PC-3 (cell line): ENCODE data around the gene RBBP8. TPM values are rescaled to one million over a fixed set of nuclear protein-coding genes. Genes with fewer than 3 reads are reported as not detected.

Experiments used
- ATAC-seq: fragments of 200-7000 bp; cut with Tn5 transposase; 2 replicates; pipeline ENCODE4 v1.9.1; 2020; ENCODE audit warnings: mild to moderate bottlenecking, moderate library complexity
- BruUV-seq: library from RNA; stranded (reverse); fragments of 400-500 nt; replicated peaks from 2 replicates; lab custom pipeline; 2021; lab: Mats Ljungman, UMichigan
- CTCF ChIA-PET: fragments of 300-600 bp; sonication (Branson Sonifier 250); formaldehyde crosslinking; loops from one replicate; lab custom pipeline; 2022; ENCODE audit warnings: antibody characterized with exemption; lab: Charles Lee
- POLR2A ChIA-PET: fragments of 300-600 bp; sonication (Branson Sonifier 250); formaldehyde crosslinking; loops from one replicate; lab custom pipeline; 2022; ENCODE audit warnings: antibody characterized with exemption; ENCODE audit not compliant: unreplicated experiment; lab: Charles Lee
- DNase-seq: peaks from one replicate; pipeline ENCODE4 v3.0.0-alpha.2; 2015
- H2AFZ ChIP-seq: fragments of 300-600 bp; sonication (generic); 2 replicates; pipeline ENCODE4 v1.6.0; 2016; ENCODE audit warnings: antibody characterized with exemption, low read length
- H3F3A ChIP-seq: fragments of 300-600 bp; sonication (generic); one replicate; pipeline ENCODE4 v1.6.0; 2017; ENCODE audit warnings: antibody characterized with exemption, low read length, control low read depth, mild to moderate bottlenecking; ENCODE audit not compliant: unreplicated experiment
- H3K27ac ChIP-seq: fragments of 300-600 bp; sonication (generic); 2 replicates; pipeline ENCODE4 v1.5.1; 2016; ENCODE audit warnings: mild to moderate bottlenecking, low read length
- H3K27me3 ChIP-seq: fragments of 300-600 bp; sonication (generic); 2 replicates; pipeline ENCODE4 v1.6.1; 2016; ENCODE audit warnings: low read length, mixed read lengths
- H3K36me3 ChIP-seq: fragments of 300-600 bp; sonication (generic); 2 replicates; pipeline ENCODE4 v1.6.1; 2016; ENCODE audit warnings: low read depth, mixed run types, low read length, mixed read lengths
- H3K4me1 ChIP-seq: fragments of 300-600 bp; sonication (generic); 2 replicates; pipeline ENCODE4 v1.5.1; 2016; ENCODE audit warnings: low read length; ENCODE audit not compliant: insufficient read depth
- H3K4me2 ChIP-seq: fragments of 300-600 bp; sonication (generic); 2 replicates; pipeline ENCODE4 v1.6.0; 2016; ENCODE audit warnings: low read length
- H3K4me3 ChIP-seq: fragments of 300-600 bp; sonication (generic); 2 replicates; pipeline ENCODE4 v1.5.1; 2016; ENCODE audit warnings: mild to moderate bottlenecking, low read length, mixed read lengths
- H3K79me2 ChIP-seq: fragments of 300-600 bp; sonication (generic); 2 replicates; pipeline ENCODE4 v1.6.1; 2017; ENCODE audit warnings: low read length, mixed read lengths
- H3K9ac ChIP-seq: fragments of 300-600 bp; sonication (generic); 2 replicates; pipeline ENCODE4 v1.6.0; 2016; ENCODE audit warnings: mild to moderate bottlenecking, low read length
- H3K9me2 ChIP-seq: fragments of 300-600 bp; sonication (generic); replicated peaks from 2 replicates; pipeline ENCODE4 v1.6.1; 2016; ENCODE audit warnings: mixed run types, low read length, mixed read lengths
- H3K9me3 ChIP-seq: fragments of 300-600 bp; sonication (generic); 2 replicates; pipeline ENCODE4 v1.6.1; 2016; ENCODE audit warnings: low read length, mixed read lengths
- H4K20me1 ChIP-seq: fragments of 300-600 bp; sonication (generic); 2 replicates; pipeline ENCODE4 v1.6.1; 2016; ENCODE audit warnings: low read length, mixed read lengths
- CTCF ChIP-seq: fragments of 300-600 bp; sonication (generic); conservative IDR thresholded peaks from 2 replicates; pipeline ENCODE4 v1.5.1; 2017; ENCODE audit warnings: antibody characterized with exemption, low read depth, mild to moderate bottlenecking, low read length
- EZH2 ChIP-seq: fragments of 300-600 bp; sonication (generic); IDR thresholded peaks from one replicate; pipeline ENCODE4 v1.6.1; 2017; ENCODE audit warnings: antibody characterized with exemption, mild to moderate bottlenecking, low read length; ENCODE audit not compliant: unreplicated experiment
- EZH2phosphoT487 ChIP-seq: fragments of 300-600 bp; sonication (generic); IDR thresholded peaks from 2 replicates; pipeline ENCODE4 v1.6.1; 2018; ENCODE audit warnings: mild to moderate bottlenecking, antibody characterized with exemption, low read length, borderline replicate concordance
- intact Hi-C: fragments of 100-400 bp; cut with micrococcal nuclease; formaldehyde crosslinking; loops from 2 replicates; pipeline ENCODE4 v1.9.0; 2023
- total RNA-seq: library from RNA; depleted of rRNA; stranded (reverse); fragments of >200 nt; gene quantifications from 2 replicates; pipeline ENCODE4 v1.2.3, GENCODE V29; 2014

The RBBP8 gene
- total RNA-seq, 1 experiment from 2014 or later: 31.9 TPM

DNA sequence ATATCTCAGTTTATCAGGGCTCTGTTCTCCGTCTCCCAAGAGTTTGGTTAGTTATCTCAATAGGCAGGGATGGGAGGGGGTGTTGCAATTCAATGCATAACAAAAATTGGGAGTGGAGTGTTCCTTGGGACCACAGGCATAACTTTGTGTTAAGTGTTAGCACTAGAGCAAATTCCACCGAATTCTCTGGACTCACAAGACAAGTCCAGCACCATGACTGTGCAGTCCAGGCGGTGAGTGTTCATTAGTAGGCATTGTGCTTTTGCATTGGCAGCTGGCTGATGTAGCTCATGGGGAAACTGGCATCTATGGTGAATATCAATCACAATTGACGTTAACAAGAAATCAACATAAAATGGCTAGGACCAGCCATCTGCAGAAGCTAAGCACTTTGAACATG, 123.2 kb downstream of the RBBP8 start:
- DNase-seq (no peak), ATAC-seq (no peak)
- Histone ChIP-seq H3K9me3 (no peaks in the 10 kb centered on the region), H3K27ac (no peak overlapping the region), H3K79me2 (no peaks in the 10 kb centered on the region), H3F3A (no peaks in the 10 kb centered on the region), H3K4me3 (no peak overlapping the region), H3K36me3 (no peaks in the 10 kb centered on the region), H3K9ac (no peak overlapping the region), H2AFZ (no peak overlapping the region), H3K27me3 (no peaks in the 10 kb centered on the region), H3K4me1 (peaks cover 8% of the 10 kb centered on the region; the same call in 1 of the 2 replicates), H3K9me2 (no peaks in the 10 kb centered on the region), H3K4me2 (no peak overlapping the region), H4K20me1 (no peaks in the 10 kb centered on the region)
- intact Hi-C loops: no loop called here
- POLR2A ChIA-PET: no interaction called here
- no TSS peak for BruUV-seq
- CTCF ChIA-PET: no interaction called here
- TF ChIP-seq CTCF (no peak), EZH2phosphoT487 (no peak), EZH2 (no peak)

DNA sequence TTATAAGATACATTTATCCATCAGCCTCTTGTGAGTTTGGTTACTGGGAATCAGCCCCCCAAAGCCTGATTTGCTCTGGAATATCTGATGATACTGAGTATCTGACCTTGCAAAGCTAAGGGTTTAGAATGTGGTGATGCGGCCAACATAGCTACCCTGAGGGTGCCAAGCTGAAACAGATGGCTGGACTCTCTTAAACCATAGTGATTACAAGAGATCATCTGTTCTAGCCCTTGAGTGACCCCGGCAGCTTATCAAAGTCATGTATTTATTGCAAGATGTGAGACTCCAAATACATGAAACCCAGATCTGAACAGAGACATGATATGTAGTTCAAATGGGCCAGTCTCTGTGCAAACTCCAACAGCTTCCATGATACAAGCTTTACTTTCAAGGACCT, 124.0 kb downstream of the RBBP8 start:
- Histone ChIP-seq H3K9me3 (no peaks in the 10 kb centered on the region), H3K27ac (no peak overlapping the region), H4K20me1 (no peaks in the 10 kb centered on the region), H3K4me1 (peaks cover 8% of the 10 kb centered on the region; the same call in 1 of the 2 replicates), H3K9me2 (no peaks in the 10 kb centered on the region), H3K9ac (no peak overlapping the region), H2AFZ (no peak overlapping the region), H3F3A (no peaks in the 10 kb centered on the region), H3K4me2 (no peak overlapping the region), H3K36me3 (no peaks in the 10 kb centered on the region), H3K27me3 (no peaks in the 10 kb centered on the region), H3K4me3 (no peak overlapping the region), H3K79me2 (no peaks in the 10 kb centered on the region)
- TF ChIP-seq CTCF (no peak), EZH2 (no peak)
- ChIA-PET CTCF (interaction anchor here (0.5 kb wide), 1 partner anchor 22 kb away, joined by 8 read pairs; no protein-coding TSS in a partner anchor), POLR2A (no interaction called here)
- no peak for DNase-seq
- no peak for ATAC-seq
- no TSS peak for BruUV-seq
- intact Hi-C loops: no loop called here

DNA sequence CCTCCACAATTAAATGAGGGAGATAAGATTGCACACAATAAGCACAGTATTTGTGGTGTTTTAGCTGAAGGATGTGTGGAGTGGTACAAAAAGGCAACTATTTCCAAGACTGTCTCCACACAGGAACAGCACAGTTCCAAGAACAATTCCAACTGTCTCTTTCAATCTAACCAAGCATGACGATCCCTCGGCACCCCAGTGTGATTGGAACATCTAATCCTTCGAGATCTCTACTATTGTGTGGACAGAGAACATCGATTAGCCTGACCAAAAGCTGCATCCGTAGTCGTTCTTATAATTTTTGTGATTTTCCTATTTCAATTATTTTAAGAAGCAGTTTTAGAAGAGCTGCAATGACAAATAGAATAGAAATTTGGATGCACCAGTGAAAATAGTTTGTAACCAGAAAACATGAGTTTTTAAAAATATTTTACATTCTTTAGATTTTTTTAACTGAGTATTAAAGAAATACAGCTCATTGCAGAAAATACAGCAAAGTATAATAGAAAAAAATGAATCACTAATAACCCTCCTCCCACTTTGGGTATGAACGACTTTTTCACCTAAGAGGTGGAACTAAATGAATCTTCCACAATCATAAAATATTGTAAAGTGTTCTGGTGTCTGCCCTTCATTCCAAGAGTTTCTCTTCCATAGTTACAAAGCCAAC, 125.8 kb downstream of the RBBP8 start:
- H3K4me2 ChIP-seq: no peak overlapping the region
- H4K20me1 ChIP-seq: no peaks in the 10 kb centered on the region
- no peaks in the 10 kb centered on the region for H3K27me3 ChIP-seq
- H3K36me3 ChIP-seq: no peaks in the 10 kb centered on the region
- H3K9ac ChIP-seq: no peak overlapping the region
- intact Hi-C loops: no loop called here
- ATAC-seq (no peak), DNase-seq (no peak)
- H3K9me2 ChIP-seq: no peaks in the 10 kb centered on the region
- H3K4me1 ChIP-seq: peaks cover 7% of the 10 kb centered on the region; the same call in 1 of the 2 replicates
- CTCF ChIA-PET: no interaction called here
- H3K79me2 ChIP-seq: no peaks in the 10 kb centered on the region
- no peak for TF ChIP-seq EZH2phosphoT487
- no peak for TF ChIP-seq CTCF
- no peak for TF ChIP-seq EZH2
- no peak overlapping the region for H2AFZ ChIP-seq
- no TSS peak for BruUV-seq
- H3K27ac ChIP-seq: no peak overlapping the region
- POLR2A ChIA-PET: no interaction called here
- peaks cover 5% of the 10 kb centered on the region; the same call in 1 of the 2 replicates for H3K9me3 ChIP-seq
- no peaks in the 10 kb centered on the region for H3F3A ChIP-seq
- no peak overlapping the region for H3K4me3 ChIP-seq
